ENCODE results near the gene PHACTR3.

The PHACTR3 gene

DNA sequence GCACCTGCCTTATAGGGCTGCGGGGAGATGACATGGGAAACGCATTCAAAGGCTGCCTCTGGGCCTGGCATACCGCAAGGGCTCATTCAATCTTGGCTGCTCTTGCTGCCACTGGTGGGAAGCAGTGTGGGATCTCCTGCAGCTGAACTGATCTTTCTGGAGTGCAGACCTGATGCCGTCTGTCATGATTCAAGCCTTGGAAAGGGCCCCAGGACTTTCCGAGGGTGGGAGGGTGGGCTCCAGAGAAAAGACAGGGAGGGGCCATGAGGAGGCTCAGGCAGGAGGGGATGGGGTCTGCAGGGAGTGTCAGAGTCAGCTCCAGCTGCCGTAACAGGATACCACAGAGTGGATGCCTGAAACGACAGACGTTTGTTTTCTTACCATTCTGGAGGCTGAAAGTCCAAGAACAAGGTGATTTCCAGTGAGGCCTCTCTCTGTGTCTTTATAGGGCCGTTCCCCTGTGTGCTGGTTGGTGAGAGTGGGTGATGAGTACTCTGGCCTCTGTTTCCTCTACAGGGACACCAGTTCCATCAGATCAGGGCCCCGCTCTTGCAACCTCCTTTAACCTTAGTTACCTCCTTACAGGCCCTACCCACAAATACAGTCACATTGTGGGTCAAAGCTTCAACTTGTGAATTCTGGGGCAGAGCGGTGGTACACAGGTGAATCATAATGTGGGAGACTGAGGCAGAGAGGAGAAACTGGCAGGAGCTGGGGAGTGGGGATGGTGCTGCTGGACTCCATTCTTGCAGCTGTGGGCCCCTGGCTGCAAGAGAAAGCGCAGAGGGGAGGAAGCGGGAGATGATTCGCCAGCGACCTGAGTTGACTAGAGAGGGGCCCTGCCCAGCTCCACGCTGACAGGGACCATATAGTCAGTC, 180.7 kb downstream of the PHACTR3 start:
- H3K4me3 ChIP-seq (ENCODE audit: low read length) = no peak overlapping the region
- no peak for TF ChIP-seq ZNF274 (IDR thresholded peaks at IDR 0.05; ENCODE audit: low read depth, low read length)

DNA sequence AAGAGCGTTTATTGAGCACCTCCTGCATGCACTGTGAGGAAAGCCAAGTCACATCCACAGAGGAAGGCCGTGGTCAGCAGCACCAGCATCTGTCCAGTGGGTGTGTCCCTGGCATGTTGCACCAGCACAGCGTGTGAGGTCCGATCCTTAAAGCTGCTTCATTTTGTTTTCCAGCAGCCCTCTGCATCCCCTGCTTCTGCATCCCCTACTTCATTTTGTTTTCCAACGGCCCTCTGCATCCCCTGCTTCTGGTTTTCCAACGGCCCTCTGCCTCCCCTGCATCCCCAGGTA, 181.3 kb downstream of the PHACTR3 start:
- H3K4me3 ChIP-seq (ENCODE audit: low read length) = no peak overlapping the region
- no peak for TF ChIP-seq ZNF274 (IDR thresholded peaks at IDR 0.05; ENCODE audit: low read depth, low read length)

DNA sequence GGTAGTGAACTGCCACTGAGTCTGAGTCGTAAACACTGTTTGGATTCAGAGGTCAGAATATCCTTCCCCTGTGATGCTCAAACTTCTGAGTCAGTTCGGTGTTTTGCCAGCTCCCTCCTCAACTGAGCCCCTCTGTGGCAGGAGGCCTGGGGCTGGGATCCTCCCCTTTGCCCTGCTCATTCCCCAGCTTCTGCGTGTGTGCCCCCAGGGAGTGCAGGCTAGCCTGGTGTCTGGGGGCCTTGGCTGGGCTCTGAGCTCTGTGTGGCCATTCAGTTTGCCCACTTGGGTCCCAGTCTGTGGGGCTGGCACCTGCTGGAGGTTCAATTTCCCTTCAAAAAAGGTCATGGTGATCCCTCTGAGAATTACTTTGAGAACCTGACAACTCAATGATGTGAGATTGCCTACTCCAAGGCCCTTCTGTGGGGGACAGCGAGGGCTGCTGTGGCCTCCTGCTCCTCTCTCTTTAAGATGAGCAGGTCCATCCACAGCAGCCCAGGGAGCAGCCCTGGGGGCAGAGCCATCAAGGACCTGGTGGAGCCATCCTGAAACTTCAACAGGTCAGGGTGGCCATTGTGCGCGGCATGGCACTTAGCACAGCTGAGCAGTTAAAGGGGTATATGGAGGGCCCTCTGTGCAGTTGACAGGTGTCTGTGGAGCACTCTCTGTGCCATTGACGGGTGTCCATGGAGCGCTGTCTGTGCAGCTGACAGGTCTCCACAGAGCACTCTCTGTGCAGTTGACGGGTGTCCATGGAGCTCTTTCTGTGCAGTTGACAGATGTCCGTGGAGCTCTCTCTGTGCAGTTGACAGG, 181.9 kb downstream of the PHACTR3 start:
- no peak for TF ChIP-seq ZNF274 (IDR thresholded peaks at IDR 0.05; ENCODE audit: low read depth, low read length)
- H3K4me3 ChIP-seq (ENCODE audit: low read length) = no peak overlapping the region

DNA sequence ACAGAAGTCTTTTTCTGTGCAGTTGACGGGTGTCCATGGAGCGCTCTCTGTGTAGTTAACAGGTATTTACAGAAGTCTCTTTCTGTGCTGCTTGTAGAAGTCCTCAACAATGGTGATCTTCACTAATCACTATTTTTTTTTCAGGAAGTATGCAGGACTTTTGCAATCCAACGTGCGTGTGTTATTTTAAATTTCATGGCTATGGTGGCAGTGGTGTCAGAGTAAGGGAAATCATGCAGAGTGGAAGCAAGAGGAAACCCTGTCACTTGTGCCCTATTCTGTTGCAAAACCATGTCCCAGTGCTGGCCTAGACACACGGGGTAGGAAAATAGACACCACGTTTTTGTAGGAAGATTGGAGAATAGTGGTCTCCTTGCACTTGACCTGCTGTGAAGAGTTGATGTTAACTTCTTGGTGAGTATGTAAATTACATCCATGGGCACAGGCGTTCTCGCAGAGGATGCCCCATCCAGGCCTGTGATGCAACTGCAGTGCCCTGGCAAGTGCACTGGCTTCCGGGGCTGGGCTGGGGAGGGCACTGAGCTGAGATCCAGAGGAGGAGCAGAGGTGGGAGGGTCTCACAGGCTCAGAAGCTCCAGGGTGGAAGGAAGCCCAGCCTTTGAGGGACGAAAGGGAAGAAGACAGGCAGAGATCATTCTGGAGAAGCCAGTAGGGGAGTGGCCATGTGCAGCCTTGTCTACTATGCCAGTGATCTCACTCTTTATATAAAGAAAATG, 182.6 kb downstream of the PHACTR3 start:
- H3K4me3 ChIP-seq (ENCODE audit: low read length) = no peak overlapping the region
- TF ChIP-seq ZNF274 (IDR thresholded peaks at IDR 0.05; ENCODE audit: low read depth, low read length) = no peak

DNA sequence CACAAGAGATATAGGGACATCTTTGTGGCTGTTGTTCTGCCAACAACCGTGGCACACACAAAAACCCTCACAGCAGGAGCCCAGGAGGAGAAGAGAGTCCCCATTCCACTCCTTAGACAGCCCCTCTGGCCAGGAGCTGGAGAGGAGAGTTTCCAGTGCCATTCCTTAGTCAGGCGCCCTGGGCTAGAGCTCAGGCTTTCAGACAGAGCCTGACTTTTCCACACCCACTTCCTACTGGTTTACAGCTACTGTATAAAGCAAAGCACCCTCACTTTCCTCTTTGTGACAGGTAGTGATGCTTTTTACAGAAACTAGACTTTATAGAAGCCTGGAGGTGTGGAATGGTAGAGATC, 183.2 kb downstream of the PHACTR3 start:
- no peak overlapping the region for H3K4me3 ChIP-seq (ENCODE audit: low read length)
- no peak for TF ChIP-seq ZNF274 (IDR thresholded peaks at IDR 0.05; ENCODE audit: low read depth, low read length)

DNA sequence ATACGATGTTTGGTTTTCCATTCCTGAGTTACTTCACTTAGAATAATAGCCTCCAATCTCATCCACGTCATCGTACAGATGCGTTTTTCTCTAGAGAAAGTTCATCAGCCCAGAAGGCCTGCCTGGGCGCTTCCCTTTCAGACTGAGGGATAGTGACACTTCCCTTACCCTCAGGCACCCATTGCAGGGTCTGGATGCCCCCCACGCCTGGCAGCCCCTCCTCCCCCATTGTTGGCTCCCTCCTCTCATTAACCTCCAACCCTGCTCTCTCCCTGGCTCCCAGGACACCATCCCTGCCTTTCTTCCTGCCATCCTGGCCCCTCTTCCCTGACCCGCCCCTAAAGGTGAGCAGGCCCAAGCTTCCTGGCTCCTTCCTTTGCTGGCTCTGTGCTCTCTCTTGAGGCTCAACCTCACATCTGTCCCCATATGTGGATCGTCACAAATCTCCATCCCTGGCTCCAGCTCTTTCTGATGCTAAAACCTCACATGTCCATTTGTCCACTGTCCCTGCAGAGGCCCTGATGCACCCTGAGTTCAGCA, 183.9 kb downstream of the PHACTR3 start:
- H3K4me3 ChIP-seq (ENCODE audit: low read length) = no peak overlapping the region
- TF ChIP-seq ZNF274 (IDR thresholded peaks at IDR 0.05; ENCODE audit: low read depth, low read length) = no peak

DNA sequence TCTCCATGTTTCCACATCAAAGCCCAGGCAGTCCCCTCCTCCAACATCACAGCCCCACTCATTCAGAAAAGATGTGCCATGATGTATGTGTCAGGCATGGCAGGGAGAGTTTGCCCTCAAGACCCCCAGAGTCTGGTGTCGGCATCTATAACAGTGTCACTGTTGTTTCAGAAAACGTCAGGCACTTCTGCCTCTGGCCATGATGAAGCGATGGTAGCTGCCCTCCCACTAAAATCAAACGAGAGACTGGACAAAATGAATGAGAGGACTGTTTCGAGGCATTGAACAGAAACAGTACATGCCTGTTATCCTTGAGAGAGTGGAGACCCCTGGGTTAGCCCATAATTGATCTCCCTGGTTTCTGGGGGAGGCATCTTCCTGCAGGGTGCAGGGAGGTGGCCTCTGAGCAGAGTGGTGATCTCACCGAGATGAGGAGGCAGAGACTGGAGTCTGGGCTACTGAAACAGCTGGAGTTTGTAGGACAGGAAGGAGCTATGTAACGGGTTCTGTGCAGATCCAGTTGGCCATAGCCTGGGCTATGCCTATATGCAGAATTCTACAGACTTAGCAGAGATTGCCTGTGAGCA, 184.6 kb downstream of the PHACTR3 start:
- no peak for TF ChIP-seq ZNF274 (IDR thresholded peaks at IDR 0.05; ENCODE audit: low read depth, low read length)
- H3K4me3 ChIP-seq (ENCODE audit: low read length) = no peak overlapping the region

DNA sequence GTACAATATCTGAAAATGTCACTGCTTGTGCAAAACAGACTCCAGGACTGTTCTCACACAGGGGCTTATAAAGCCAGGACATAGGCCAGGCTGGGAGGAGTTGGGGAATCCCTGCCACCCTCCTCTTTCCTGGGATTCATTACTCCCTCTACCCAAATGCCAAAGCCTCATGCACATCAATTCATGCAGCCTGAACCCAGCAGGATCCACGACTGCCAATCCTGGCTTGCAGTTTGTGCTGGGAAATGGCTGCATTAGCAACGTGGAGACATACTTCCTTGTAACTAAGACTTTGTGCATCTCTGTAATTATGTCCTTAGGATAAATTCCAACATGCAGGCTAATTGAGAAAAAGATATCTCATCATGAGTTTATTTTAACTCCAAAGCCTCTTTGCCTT, 185.3 kb downstream of the PHACTR3 start:
- no peak for TF ChIP-seq ZNF274 (IDR thresholded peaks at IDR 0.05; ENCODE audit: low read depth, low read length)
- no peak overlapping the region for H3K4me3 ChIP-seq (ENCODE audit: low read length)

DNA sequence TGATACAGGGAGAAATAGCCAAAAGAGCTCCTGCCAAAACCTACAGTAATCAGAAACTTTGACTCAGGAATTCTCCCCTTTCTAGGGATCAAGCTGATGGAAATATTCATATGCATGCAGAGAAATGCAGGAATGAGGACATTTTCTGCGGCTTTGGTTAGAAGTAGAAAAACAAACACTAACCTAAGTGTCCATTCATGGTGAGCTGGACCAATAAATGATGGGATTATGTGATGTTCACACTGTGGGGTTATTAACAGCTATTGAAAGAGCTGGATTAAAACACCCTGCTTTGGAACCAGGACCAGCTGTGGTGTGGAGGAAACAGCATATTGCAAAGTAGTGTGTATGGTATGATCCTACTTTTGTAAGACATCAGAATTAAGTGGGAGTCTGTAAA, 186.0 kb downstream of the PHACTR3 start:
- TF ChIP-seq ZNF274 (IDR thresholded peaks at IDR 0.05; ENCODE audit: low read depth, low read length) = no peak
- H3K4me3 ChIP-seq (ENCODE audit: low read length) = no peak overlapping the region

DNA sequence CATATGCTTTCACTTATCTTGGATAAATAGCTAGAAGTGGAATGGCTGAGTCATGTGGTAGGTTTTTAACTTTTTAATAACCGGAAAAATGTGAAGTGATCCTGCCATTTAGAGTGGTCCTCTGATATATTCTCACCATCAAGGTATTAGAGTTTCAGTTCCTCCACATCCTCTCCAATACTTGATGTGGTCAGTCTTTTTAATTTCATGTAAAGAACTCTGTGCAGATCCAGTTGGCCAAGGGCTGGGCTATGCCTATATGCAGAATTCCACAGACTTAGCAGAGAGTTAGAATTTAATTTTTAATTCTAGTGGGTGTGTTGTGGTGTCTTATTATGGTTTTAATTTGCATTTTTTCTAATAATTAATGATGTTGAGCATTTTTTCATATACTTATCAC, 188.0 kb downstream of the PHACTR3 start:
- no peak overlapping the region for H3K4me3 ChIP-seq (ENCODE audit: low read length)
- TF ChIP-seq ZNF274 (IDR thresholded peaks at IDR 0.05; ENCODE audit: low read depth, low read length) = no peak

DNA sequence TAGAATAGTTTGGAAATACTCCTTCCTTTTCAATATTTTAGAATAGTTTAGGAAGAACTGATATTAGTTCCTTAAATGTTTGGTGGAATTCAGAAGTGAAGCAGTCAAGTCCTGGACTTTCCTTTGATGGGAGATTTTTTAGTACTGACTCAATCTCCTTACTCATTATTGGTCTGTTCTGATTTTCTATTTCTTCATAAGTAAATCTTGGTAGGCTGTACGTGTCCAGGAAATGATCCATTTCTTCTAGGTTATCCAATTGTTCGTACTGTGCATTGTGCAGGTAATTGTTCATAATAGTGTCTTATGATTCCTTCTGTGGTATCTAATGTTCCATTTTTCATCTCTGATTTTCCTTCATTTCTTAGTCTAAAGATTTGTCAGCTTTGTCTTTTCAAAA, 190.2 kb downstream of the PHACTR3 start:
- H3K4me3 ChIP-seq (ENCODE audit: low read length) = no peak overlapping the region
- TF ChIP-seq ZNF274 (IDR thresholded peaks at IDR 0.05; ENCODE audit: low read depth, low read length) = no peak

DNA sequence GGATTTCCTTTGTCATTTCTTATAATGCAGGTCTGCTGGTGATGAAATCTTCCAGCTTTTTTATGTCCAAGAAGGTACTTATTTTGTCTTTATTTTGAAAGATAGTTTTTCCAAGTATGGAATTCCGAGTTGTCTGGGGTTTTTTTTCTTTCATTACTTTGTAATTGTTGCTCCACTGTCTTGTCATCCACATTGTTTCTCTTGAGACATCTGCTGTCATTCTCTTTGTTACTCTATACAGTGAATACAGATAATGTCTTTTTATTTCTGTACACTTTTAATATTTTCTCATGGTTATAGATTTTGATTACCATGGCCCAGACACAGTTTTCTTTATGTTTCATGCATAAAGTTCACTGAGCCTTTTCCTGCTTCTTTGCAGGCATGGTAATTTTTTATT, 196.0 kb downstream of the PHACTR3 start:
- no peak overlapping the region for H3K4me3 ChIP-seq (ENCODE audit: low read length)
- no peak for TF ChIP-seq ZNF274 (IDR thresholded peaks at IDR 0.05; ENCODE audit: low read depth, low read length)

DNA sequence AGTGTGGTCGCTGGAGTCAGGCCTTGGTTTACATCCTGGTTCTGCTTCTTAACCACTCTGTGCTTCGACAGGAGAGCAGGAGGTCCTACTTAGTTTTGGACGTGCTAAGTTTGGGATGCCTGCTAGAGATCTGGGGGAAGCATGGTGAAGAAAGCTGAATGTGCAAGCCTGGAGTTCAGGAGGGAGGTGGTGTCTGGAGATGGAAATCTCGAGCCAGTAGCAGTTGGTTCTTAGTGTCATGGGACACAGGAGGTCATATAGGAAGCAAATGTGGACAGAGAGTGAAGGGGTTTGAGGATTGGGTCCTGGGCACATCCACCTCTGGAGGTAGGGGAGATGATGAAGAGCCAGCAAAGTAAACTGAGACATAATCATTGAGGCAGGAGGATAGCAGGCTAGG, 197.7 kb downstream of the PHACTR3 start:
- TF ChIP-seq ZNF274 (IDR thresholded peaks at IDR 0.05; ENCODE audit: low read depth, low read length) = no peak
- H3K4me3 ChIP-seq (ENCODE audit: low read length) = no peak overlapping the region

All from GM08714 (cell line).